OCI-LY7 (cell line): ENCODE data around the gene STK31. TPM values are rescaled to one million over a fixed set of nuclear protein-coding genes. Genes with fewer than 3 reads are reported as not detected.
"Not testable (repeated sequence)": the region's sequence is repeated elsewhere in the genome, so short reads cannot be mapped to it uniquely, and the experiment has no call there.

ENCODE experiments used
- BruUV-seq: library from RNA; stranded (reverse); fragments of 400-500 nt; replicated peaks from 2 replicates; lab custom pipeline; 2021; lab: Mats Ljungman, UMichigan
- CTCF ChIA-PET: fragments of 300-600 bp; sonication (Branson Sonifier 250); formaldehyde crosslinking; loops from one replicate; lab custom pipeline; 2022; ENCODE audit warnings: antibody characterized with exemption; ENCODE audit not compliant: unreplicated experiment; lab: Charles Lee
- POLR2A ChIA-PET: fragments of 300-600 bp; sonication (Branson Sonifier 250); formaldehyde crosslinking; loops from one replicate; lab custom pipeline; 2022; ENCODE audit warnings: antibody characterized with exemption; lab: Charles Lee
- DNase-seq: peaks from one replicate; pipeline ENCODE4 v3.0.0-alpha.2; 2015; ENCODE audit warnings: low spot score
- H2AFZ ChIP-seq: fragments of 200-600 bp; sonication (generic), shearing (Covaris generic); 2 replicates; pipeline ENCODE4 v1.6.1; 2014; ENCODE audit warnings: mild to moderate bottlenecking, antibody characterized with exemption, low read length, moderate library complexity
- H3K27ac ChIP-seq: fragments of 200-600 bp; sonication (generic); 2 replicates; pipeline ENCODE4 v1.5.1; 2014; ENCODE audit warnings: mixed run types, low read depth, mild to moderate bottlenecking, moderate library complexity, low read length, inconsistent platforms; ENCODE audit not compliant: poor library complexity, severe bottlenecking
- H3K36me3 ChIP-seq: fragments of 200-600 bp; sonication (generic); 2 replicates; pipeline ENCODE4 v1.6.1; 2014; ENCODE audit warnings: mild to moderate bottlenecking, antibody characterized with exemption, low read length, moderate library complexity, mixed read lengths; ENCODE audit not compliant: insufficient read depth
- H3K4me1 ChIP-seq: fragments of 200-600 bp; sonication (generic); 2 replicates; pipeline ENCODE4 v1.5.1; 2014; ENCODE audit warnings: mild to moderate bottlenecking, low read length; ENCODE audit not compliant: insufficient read depth, poor library complexity, severe bottlenecking
- H3K4me2 ChIP-seq: fragments of 200-600 bp; sonication (generic); 2 replicates; pipeline ENCODE4 v1.6.1; 2014; ENCODE audit warnings: mild to moderate bottlenecking, low read length
- H3K4me3 ChIP-seq: fragments of 200-600 bp; sonication (generic); 2 replicates; pipeline ENCODE4 v1.5.1; 2014; ENCODE audit warnings: mild to moderate bottlenecking, low read depth, low read length; ENCODE audit not compliant: poor library complexity, severe bottlenecking
- H3K79me2 ChIP-seq: fragments of 200-600 bp; sonication (generic); 2 replicates; pipeline ENCODE4 v1.6.1; 2016; ENCODE audit warnings: low read depth, mild to moderate bottlenecking, low read length, moderate library complexity, mixed read lengths; ENCODE audit not compliant: insufficient read depth
- H3K9me2 ChIP-seq: fragments of 200-600 bp; sonication (generic); 2 replicates; pipeline ENCODE4 v1.6.1; 2016; ENCODE audit warnings: mild to moderate bottlenecking, low read length, mixed read lengths; ENCODE audit not compliant: insufficient read depth
- H3K9me3 ChIP-seq: fragments of 200-600 bp; sonication (generic); 2 replicates; pipeline ENCODE4 v1.6.1; 2014; ENCODE audit warnings: mild to moderate bottlenecking, mixed run types, low read length, mixed read lengths
- H4K20me1 ChIP-seq: fragments of 200-600 bp; sonication (generic); 2 replicates; pipeline ENCODE4 v1.6.1; 2014; ENCODE audit warnings: mild to moderate bottlenecking, antibody characterized with exemption, low read length, moderate library complexity, mixed read lengths; ENCODE audit not compliant: insufficient read depth
- EZH2phosphoT487 ChIP-seq: fragments of 200-600 bp; sonication (generic); IDR thresholded peaks from 2 replicates; pipeline ENCODE4 v1.6.1; 2018; ENCODE audit warnings: low read depth, borderline replicate concordance, mild to moderate bottlenecking, mixed run types, antibody characterized with exemption, low read length, moderate library complexity, mixed read lengths
- intact Hi-C: fragments of 100-400 bp; cut with micrococcal nuclease; formaldehyde crosslinking; loops from one replicate; pipeline ENCODE4 v1.10.0; 2022; ENCODE audit not compliant: unreplicated experiment
- total RNA-seq, 2 experiments: library from RNA; depleted of rRNA in 1 of 2; stranded (reverse); fragments of >200 nt in 1 of 2; shearing (Covaris generic) in 1 of 2; gene quantifications; 2 replicates each; pipeline ENCODE4 v1.2.3, GENCODE V29; 2014 to 2022
- TF ChIP-seq, protein P1 (sequence below): fragments of 200-600 bp; sonication (generic); conservative IDR thresholded peaks from 2 replicates; pipeline ENCODE4 v1.5.1; 2014; ENCODE audit warnings: mild to moderate bottlenecking, antibody characterized with exemption, low read length, moderate library complexity, mixed read lengths

The STK31 gene
- total RNA-seq, 2 experiments from 2014 or later, result 0.28 to 0.40 TPM

- CTCF ChIA-PET, result no interaction called here
- POLR2A ChIA-PET, result no interaction called here
- Histone ChIP-seq H4K20me1 (no peaks in the 10 kb centered on the region), H3K9me3 (no peaks in the 10 kb centered on the region), H3K4me2 (no peak overlapping the region), H3K36me3 (no peaks in the 10 kb centered on the region), H2AFZ (no peak overlapping the region), H3K79me2 (no peaks in the 10 kb centered on the region), H3K27ac (no peak overlapping the region), H3K4me1 (no peaks in the 10 kb centered on the region), H3K4me3 (no peak overlapping the region), H3K9me2 (no peaks in the 10 kb centered on the region)
- no TSS peak for BruUV-seq
- no peak for DNase-seq
- intact Hi-C loops, result no loop called here
- TF ChIP-seq EZH2phosphoT487, result no peak
- TF ChIP-seq, protein P1, sequence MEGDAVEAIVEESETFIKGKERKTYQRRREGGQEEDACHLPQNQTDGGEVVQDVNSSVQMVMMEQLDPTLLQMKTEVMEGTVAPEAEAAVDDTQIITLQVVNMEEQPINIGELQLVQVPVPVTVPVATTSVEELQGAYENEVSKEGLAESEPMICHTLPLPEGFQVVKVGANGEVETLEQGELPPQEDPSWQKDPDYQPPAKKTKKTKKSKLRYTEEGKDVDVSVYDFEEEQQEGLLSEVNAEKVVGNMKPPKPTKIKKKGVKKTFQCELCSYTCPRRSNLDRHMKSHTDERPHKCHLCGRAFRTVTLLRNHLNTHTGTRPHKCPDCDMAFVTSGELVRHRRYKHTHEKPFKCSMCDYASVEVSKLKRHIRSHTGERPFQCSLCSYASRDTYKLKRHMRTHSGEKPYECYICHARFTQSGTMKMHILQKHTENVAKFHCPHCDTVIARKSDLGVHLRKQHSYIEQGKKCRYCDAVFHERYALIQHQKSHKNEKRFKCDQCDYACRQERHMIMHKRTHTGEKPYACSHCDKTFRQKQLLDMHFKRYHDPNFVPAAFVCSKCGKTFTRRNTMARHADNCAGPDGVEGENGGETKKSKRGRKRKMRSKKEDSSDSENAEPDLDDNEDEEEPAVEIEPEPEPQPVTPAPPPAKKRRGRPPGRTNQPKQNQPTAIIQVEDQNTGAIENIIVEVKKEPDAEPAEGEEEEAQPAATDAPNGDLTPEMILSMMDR, result no peak
Observed at GRCh38 chr7:23873306-23873705, 163.3 kb downstream of the STK31 start.

GRCh38 chr7:23876526-23876925 lies 166.5 kb downstream of the STK31 start:
- POLR2A ChIA-PET, result interaction anchor here (0.6 kb wide), 1 partner anchor 22 kb away, joined by 3 read pairs; no protein-coding TSS in a partner anchor
- H3K4me3 ChIP-seq, H3K9me2 ChIP-seq, H3K4me1 ChIP-seq, H3K36me3 ChIP-seq, CTCF ChIA-PET, DNase-seq, BruUV-seq, H3K9me3 ChIP-seq, H3K79me2 ChIP-seq, H3K4me2 ChIP-seq, H3K27ac ChIP-seq, H2AFZ ChIP-seq, H4K20me1 ChIP-seq: not testable (repeated sequence)
- intact Hi-C loops, result loop anchor here (5.0 kb wide), 1 partner anchor 51 kb away; no protein-coding TSS in a partner anchor

Other genes with a start within 250 kb of the STK31 start
- gene IGF2BP3, start 239.7 kb upstream of the STK31 start, total RNA-seq (2014; rRNA removed; shearing (Covaris generic)), result 41.1 and 48.7 TPM in 2 replicates
- gene IGF2BP3, start 239.7 kb upstream of the STK31 start, total RNA-seq (2022), result 94.3 and 108 TPM in 2 replicates
- 41.4 and 44.9 TPM in 2 replicates for gene TRA2A, start 178.2 kb upstream of the STK31 start, total RNA-seq (2014; rRNA removed; shearing (Covaris generic))
- 129 TPM in 2 replicates for gene TRA2A, start 178.2 kb upstream of the STK31 start, total RNA-seq (2022)
- 9.6 and 11.9 TPM in 2 replicates for gene CCDC126, start 112.8 kb upstream of the STK31 start, total RNA-seq (2014; rRNA removed; shearing (Covaris generic))
- gene CCDC126, start 112.8 kb upstream of the STK31 start, total RNA-seq (2022), result 14.2 and 15.5 TPM in 2 replicates
- gene FAM221A, start 30.0 kb upstream of the STK31 start, total RNA-seq (2014; rRNA removed; shearing (Covaris generic)), result 3.1 and 7.3 TPM in 2 replicates
- gene FAM221A, start 30.0 kb upstream of the STK31 start, total RNA-seq (2022), result 9.2 and 9.8 TPM in 2 replicates